Astrocyte (in vitro differentiated cells and primary cell): ENCODE results near the gene CPEB3. TPM values are rescaled to one million over a fixed set of nuclear protein-coding genes. Genes with fewer than 3 reads are reported as not detected.
A peak's percentile ranks its signal among the peaks of the same experiment; 100 is the strongest.

Source experiments
- DNase-seq: peaks from one replicate; pipeline ENCODE4 v3.0.0-alpha.2; 2010; ENCODE audit warnings: low read depth
- FAIRE-seq: peaks from 2 replicates; lab custom pipeline; 2011; peaks lifted over from hg19 to GRCh38; lab: Jason Lieb, UNC
- H2AFZ ChIP-seq: 2 replicates; pipeline ENCODE4 v1.6.0; 2012; ENCODE audit warnings: low read depth, low read length, inconsistent platforms
- H3K27ac ChIP-seq: 2 replicates; pipeline ENCODE4 v1.5.1; 2011; ENCODE audit warnings: low read depth, low read length, inconsistent platforms
- H3K27me3 ChIP-seq: 2 replicates; pipeline ENCODE4 v1.6.0; 2011; ENCODE audit warnings: low read length, inconsistent platforms; ENCODE audit not compliant: insufficient read depth
- H3K36me3 ChIP-seq: 2 replicates; pipeline ENCODE4 v1.5.1; 2011; ENCODE audit warnings: low read length, inconsistent platforms; ENCODE audit not compliant: insufficient read depth
- H3K4me1 ChIP-seq: 2 replicates; pipeline ENCODE4 v1.5.1; 2011; ENCODE audit warnings: low read length, inconsistent platforms; ENCODE audit not compliant: insufficient read depth
- H3K4me2 ChIP-seq: 2 replicates; pipeline ENCODE4 v1.6.0; 2012; ENCODE audit warnings: low read length, inconsistent platforms
- H3K4me3 ChIP-seq: 2 replicates; pipeline ENCODE4 v1.5.1; 2011; ENCODE audit warnings: low read depth, mild to moderate bottlenecking, low read length, inconsistent platforms; ENCODE audit not compliant: insufficient read depth
- H3K79me2 ChIP-seq: 2 replicates; pipeline ENCODE4 v1.6.0; 2012; ENCODE audit warnings: mild to moderate bottlenecking, low read length, inconsistent platforms; ENCODE audit not compliant: insufficient read depth
- H3K9ac ChIP-seq: 2 replicates; pipeline ENCODE4 v1.6.0; 2012; ENCODE audit warnings: mild to moderate bottlenecking, low read length, inconsistent platforms
- H3K9me3 ChIP-seq: 2 replicates; pipeline ENCODE4 v1.5.1; 2012; ENCODE audit warnings: low read depth, mild to moderate bottlenecking, low read length, inconsistent platforms; ENCODE audit not compliant: insufficient read depth
- H4K20me1 ChIP-seq: 2 replicates; pipeline ENCODE4 v1.6.0; 2012; ENCODE audit warnings: low read length, inconsistent platforms; ENCODE audit not compliant: insufficient read depth
- H3K27ac Mint-ChIP-seq: one replicate; pipeline ENCODE4 v1.8.0; 2021; ENCODE audit warnings: mild to moderate bottlenecking, mixed read lengths; ENCODE audit not compliant: unreplicated experiment
- H3K27me3 Mint-ChIP-seq: one replicate; pipeline ENCODE4 v1.8.0; 2021; ENCODE audit warnings: low read depth, mixed read lengths; ENCODE audit not compliant: unreplicated experiment
- H3K36me3 Mint-ChIP-seq: one replicate; pipeline ENCODE4 v1.8.0; 2021; ENCODE audit warnings: low read depth, mixed read lengths; ENCODE audit not compliant: unreplicated experiment
- H3K4me1 Mint-ChIP-seq: one replicate; pipeline ENCODE4 v1.8.0; 2021; ENCODE audit warnings: low read depth, mixed read lengths; ENCODE audit not compliant: unreplicated experiment
- H3K4me3 Mint-ChIP-seq: one replicate; pipeline ENCODE4 v1.8.0; 2021; ENCODE audit warnings: mild to moderate bottlenecking, moderate library complexity, mixed read lengths; ENCODE audit not compliant: unreplicated experiment
- H3K9me3 Mint-ChIP-seq: one replicate; pipeline ENCODE4 v1.8.0; 2021; ENCODE audit warnings: mild to moderate bottlenecking, mixed read lengths; ENCODE audit not compliant: unreplicated experiment
- EZH2 ChIP-seq: IDR thresholded peaks from 2 replicates; pipeline ENCODE4 v1.6.1; 2012; ENCODE audit warnings: mild to moderate bottlenecking, low read length, inconsistent platforms; ENCODE audit not compliant: insufficient read depth
- total RNA-seq: library from RNA; stranded (reverse); gene quantifications from 2 replicates; pipeline ENCODE4 v1.2.1, GENCODE V29; 2021
- TF ChIP-seq, protein P1 (sequence below): IDR thresholded peaks from 2 replicates; pipeline ENCODE4 v1.5.1; 2011; ENCODE audit warnings: low read depth, mild to moderate bottlenecking, inconsistent platforms, low read length, moderate library complexity; ENCODE audit not compliant: insufficient read depth

Gene CPEB3
- total RNA-seq, 1 donor from 2014 or later = 1.6 TPM

DNA sequence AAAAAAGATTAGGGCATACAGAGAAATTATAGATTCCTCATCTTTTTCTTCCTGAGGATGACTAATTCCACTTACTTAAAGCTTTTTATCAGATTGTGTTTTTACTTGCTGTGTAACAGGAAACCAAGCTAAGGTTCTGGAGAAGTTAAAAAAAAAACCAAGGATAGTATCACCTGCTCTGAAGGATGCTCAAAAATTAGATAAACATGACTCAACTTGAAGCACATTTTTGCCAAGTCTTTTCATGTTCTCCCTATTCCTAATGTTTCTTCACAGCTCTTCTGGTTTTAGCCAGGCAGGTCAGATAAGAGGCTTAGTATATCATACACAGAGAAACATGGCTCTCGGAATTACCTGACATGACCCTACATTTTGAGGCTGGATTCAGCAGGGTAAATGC lies 90.3 kb downstream of the CPEB3 start:
- H3K27me3 ChIP-seq = no peaks in the 10 kb centered on the region
- no peaks in the 10 kb centered on the region for H3K79me2 ChIP-seq
- no peaks in the 10 kb centered on the region for H3K36me3 ChIP-seq
- peaks cover 6% of the 10 kb centered on the region for H4K20me1 ChIP-seq
- H2AFZ ChIP-seq = no peak overlapping the region
- no peaks in the 10 kb centered on the region for H3K27me3 Mint-ChIP-seq
- H3K9me3 ChIP-seq = no peaks in the 10 kb centered on the region
- H3K27ac ChIP-seq = no peak overlapping the region
- H3K4me1 ChIP-seq = no peaks in the 10 kb centered on the region
- no peak overlapping the region for H3K4me3 ChIP-seq
- H3K9ac ChIP-seq = no peak overlapping the region
- FAIRE-seq = no peak
- peak; percentile 30 for DNase-seq
- no peaks in the 10 kb centered on the region for H3K36me3 Mint-ChIP-seq
- H3K4me2 ChIP-seq = peak overlapping the region; percentile 19
- no peak for TF ChIP-seq EZH2
- TF ChIP-seq, protein P1, sequence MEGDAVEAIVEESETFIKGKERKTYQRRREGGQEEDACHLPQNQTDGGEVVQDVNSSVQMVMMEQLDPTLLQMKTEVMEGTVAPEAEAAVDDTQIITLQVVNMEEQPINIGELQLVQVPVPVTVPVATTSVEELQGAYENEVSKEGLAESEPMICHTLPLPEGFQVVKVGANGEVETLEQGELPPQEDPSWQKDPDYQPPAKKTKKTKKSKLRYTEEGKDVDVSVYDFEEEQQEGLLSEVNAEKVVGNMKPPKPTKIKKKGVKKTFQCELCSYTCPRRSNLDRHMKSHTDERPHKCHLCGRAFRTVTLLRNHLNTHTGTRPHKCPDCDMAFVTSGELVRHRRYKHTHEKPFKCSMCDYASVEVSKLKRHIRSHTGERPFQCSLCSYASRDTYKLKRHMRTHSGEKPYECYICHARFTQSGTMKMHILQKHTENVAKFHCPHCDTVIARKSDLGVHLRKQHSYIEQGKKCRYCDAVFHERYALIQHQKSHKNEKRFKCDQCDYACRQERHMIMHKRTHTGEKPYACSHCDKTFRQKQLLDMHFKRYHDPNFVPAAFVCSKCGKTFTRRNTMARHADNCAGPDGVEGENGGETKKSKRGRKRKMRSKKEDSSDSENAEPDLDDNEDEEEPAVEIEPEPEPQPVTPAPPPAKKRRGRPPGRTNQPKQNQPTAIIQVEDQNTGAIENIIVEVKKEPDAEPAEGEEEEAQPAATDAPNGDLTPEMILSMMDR = no peak
- H3K9me3 Mint-ChIP-seq = no peaks in the 10 kb centered on the region
- no peak overlapping the region for H3K27ac Mint-ChIP-seq
- H3K4me1 Mint-ChIP-seq = no peaks in the 10 kb centered on the region
- no peak overlapping the region for H3K4me3 Mint-ChIP-seq

DNA sequence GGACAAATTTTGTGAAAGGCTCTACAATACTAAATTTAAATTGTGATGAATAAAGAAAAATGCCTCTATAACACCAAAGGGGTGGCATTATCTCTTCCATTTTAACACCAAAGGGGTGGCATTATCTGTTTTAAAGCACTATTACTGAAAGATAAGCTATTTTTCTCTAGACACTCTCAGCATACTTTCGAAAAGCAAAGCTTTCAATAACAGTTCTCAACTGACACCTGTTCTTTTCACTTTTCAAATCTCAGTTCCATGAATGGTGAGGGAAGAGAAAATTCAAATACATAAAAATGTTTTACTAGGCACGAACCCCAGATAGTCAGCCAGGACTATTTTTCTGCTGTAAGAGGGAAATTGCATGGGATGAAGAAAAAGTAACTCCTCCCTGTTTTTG lies 103.8 kb downstream of the CPEB3 start:
- Histone ChIP-seq H2AFZ (no peak overlapping the region), H4K20me1 (no peaks in the 10 kb centered on the region)
- no peaks in the 10 kb centered on the region for H3K27me3 Mint-ChIP-seq

DNA sequence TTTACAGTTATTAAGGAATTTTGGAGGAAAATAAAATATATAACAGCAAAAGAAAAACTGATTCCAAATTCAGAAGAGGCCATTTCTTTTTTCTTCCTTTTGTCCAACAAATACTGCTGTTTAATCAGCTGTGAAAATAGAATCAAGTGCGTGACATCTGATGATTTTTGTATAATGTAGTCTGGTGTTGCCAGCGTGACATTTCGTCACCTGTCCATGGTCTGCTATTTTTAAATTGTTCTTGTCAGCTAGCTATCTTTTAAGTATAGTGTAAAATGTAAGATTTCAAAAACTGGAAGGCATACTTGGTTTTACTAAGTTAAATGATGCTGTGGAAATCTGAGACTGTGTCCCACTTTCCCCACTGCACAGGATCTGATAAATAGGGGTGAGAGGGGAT lies 105.9 kb downstream of the CPEB3 start:
- Mint-ChIP-seq H3K4me1 (no peaks in the 10 kb centered on the region), H3K36me3 (no peaks in the 10 kb centered on the region), H3K27me3 (no peaks in the 10 kb centered on the region), H3K9me3 (no peaks in the 10 kb centered on the region), H3K27ac (no peak overlapping the region), H3K4me3 (no peak overlapping the region)
- Histone ChIP-seq H3K4me2 (no peak overlapping the region), H3K27me3 (no peaks in the 10 kb centered on the region), H3K79me2 (no peaks in the 10 kb centered on the region), H3K4me1 (no peaks in the 10 kb centered on the region), H3K9ac (no peak overlapping the region), H3K4me3 (no peak overlapping the region), H3K36me3 (no peaks in the 10 kb centered on the region), H3K27ac (no peak overlapping the region), H4K20me1 (no peaks in the 10 kb centered on the region), H2AFZ (no peak overlapping the region), H3K9me3 (no peaks in the 10 kb centered on the region)
- no peak for DNase-seq
- TF ChIP-seq EZH2 = no peak
- TF ChIP-seq, protein P1 = no peak
- FAIRE-seq = no peak

More for the DNA sequence above, 103.8 kb downstream of the CPEB3 start:
- Histone ChIP-seq H3K9me3 (no peaks in the 10 kb centered on the region), H3K4me3 (no peak overlapping the region), H3K9ac (no peak overlapping the region), H3K4me2 (no peak overlapping the region), H3K4me1 (no peaks in the 10 kb centered on the region), H3K27ac (no peak overlapping the region), H3K27me3 (no peaks in the 10 kb centered on the region), H3K36me3 (no peaks in the 10 kb centered on the region), H3K79me2 (no peaks in the 10 kb centered on the region)
- Mint-ChIP-seq H3K4me1 (no peaks in the 10 kb centered on the region), H3K9me3 (no peaks in the 10 kb centered on the region), H3K36me3 (no peaks in the 10 kb centered on the region), H3K4me3 (no peak overlapping the region), H3K27ac (no peak overlapping the region)
- TF ChIP-seq, protein P1 = no peak
- no peak for TF ChIP-seq EZH2
- FAIRE-seq (no peak), DNase-seq (no peak)
